Stimulated activated CD4-positive, alpha-beta T cell treated with anti-CD3 and anti-CD28 coated beads, Interleukin-4, amount 100 ng/mL, for 1 hour (primary cell): ENCODE results near the gene UGT1A8.
"Not testable (repeated sequence)": the region's sequence is repeated elsewhere in the genome, so short reads cannot be mapped to it uniquely, and the experiment has no call there.

Experiments used
- DNase-seq: peaks from one replicate; pipeline ENCODE4 v3.0.0-alpha.2; 2020

Gene UGT1A8

DNA sequence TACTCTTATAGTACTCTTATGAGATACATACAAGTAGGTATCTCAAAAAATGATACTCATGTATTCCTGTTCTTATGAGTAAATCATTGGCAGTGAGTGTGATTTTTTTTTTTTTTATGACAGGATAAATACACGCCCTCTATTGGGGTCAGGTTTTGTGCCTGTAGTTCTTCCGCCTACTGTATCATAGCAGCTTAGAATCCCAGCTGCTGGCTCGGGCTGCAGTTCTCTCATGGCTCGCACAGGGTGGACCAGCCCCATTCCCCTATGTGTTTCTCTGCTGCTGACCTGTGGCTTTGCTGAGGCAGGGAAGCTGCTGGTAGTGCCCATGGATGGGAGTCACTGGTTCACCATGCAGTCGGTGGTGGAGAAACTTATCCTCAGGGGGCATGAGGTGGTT lies at the start of gene UGT1A8:
UGT1A8 (plus strand) TSS at position 158 of the 400 bp plus-strand sequence; CDS start at position 233, 75 bp downstream.
- DNase-seq, result not testable (repeated sequence)

DNA sequence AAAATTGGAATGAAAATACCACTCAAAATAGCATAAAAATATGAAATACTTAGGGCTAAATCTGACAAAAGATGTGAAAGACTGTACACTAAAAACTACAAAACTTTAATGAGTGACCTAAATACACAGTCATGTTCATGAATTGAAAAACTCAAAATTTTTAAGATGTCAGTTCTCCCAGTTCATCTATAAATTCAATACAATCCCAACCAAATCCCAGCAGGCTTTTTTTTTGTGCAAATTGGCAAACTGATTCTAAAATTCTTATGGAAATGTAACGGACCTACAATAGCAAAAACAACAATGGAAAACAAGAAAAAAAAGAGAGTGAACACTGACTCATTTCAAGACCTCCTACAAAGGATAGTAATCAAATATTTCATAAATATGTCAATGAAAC lies 46.4 kb upstream of the UGT1A8 start:
- DNase-seq, result no peak

DNA sequence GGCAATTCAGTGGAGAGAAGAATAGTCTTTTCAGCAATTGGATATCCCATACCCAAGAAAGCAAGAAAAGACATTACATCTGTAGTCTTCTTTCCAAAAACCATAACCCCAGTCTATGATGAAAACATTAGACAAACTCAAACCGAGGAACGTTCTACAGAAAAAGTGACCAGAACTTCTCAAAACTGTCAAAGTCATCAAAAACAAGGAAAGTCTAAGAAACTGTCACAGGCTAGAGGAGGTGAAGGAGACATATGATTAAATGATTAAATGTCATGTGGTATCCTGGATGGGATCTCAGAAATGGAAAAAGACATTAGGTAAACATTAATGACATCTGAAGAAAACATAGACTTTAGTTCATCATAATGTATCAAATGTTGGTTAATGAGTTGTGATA lies 46.0 kb upstream of the UGT1A8 start:
- no peak for DNase-seq

DNA sequence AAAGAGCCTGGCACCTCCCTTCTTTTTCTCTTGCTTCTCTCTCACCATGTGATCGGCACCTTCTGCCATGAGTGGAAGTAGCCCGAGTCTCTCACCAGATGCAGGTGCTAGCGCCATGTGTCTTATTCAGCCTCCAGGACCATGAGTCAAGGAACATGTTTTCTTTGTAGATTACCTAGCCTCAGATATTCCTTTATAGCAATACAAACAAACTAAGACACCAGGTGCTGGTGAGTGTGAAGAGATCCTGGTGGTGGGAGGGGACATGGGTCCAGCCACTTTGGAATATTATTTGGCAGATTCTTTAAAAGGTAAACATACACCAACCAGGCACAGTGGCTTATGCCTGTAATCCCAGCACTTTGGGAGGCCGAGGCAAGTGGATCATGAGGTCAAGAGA lies 45.0 kb upstream of the UGT1A8 start:
- no peak for DNase-seq

DNA sequence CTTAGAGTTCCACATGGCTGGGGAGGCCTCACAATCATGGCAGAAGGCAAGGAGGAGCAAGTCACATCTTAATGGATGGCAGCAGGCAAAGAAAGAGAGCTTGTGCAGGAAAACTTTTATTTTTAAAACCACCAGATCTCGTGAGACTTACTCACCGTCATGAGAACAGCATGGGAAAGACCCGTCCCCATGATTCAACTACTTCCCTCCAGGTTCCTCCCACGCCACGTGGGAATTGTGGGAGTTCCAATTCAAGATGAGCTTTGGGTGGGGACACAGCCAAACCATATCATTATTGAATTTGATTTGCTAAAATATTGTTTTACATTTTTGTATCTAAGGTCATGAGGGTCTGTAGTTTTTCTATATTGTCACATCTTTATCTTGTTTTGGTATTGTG lies 40.1 kb upstream of the UGT1A8 start:
- not testable (repeated sequence) for DNase-seq

DNA sequence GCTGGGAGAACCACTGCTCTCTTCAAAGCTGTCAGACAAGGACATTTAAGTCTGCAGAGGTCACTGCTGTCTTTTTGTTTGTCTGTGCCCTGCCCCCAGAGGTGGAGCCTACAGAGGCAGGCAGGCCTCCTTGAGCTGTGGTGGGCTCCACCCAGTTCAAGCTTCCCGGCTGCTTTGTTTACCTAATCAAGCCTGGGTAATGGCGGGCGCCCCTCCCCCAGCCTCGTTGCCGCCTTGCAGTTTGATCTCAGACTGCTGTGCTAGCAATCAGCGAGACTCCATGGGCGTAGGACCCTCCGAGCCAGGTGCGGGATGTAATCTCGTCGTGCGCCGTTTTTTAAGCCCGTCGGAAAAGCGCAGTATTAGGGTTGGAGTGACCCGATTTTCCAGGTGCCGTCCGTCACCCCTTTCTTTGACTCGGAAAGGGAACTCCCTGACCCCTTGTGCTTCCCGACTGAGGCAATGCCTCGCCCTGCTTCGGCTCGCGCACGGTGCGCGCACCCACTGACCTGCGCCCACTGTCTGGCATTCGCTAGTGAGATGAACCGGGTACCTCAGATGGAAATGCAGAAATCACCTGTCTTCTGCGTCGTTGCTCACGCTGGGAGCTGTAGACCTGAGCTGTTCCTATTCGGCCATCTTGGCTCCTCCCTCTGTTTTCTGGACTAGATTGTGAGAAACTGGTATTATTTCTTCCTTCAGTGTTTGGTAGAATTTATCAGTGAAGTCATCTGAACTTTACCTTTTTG lies 34.0 kb upstream of the UGT1A8 start:
- DNase-seq, result not testable (repeated sequence)

DNA sequence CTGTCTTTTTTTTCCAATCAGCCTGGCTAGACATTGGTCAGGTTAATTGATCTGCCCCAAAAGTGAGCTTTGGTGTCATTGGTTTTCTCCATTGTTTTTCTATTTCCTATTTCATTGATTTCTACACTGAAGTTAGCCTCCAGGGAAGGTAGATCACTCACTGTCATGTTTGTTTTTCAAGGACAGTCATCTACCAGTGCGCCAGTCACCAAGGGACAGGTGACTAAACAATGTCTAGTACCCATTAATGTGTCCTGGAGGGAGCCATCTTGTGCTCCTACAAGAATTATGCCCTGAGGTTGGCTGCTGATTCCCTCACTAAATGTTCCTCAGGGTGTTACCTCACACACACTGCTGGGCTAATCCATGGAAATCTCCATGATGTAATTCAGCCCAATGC lies 33.2 kb upstream of the UGT1A8 start:
- DNase-seq, result no peak

DNA sequence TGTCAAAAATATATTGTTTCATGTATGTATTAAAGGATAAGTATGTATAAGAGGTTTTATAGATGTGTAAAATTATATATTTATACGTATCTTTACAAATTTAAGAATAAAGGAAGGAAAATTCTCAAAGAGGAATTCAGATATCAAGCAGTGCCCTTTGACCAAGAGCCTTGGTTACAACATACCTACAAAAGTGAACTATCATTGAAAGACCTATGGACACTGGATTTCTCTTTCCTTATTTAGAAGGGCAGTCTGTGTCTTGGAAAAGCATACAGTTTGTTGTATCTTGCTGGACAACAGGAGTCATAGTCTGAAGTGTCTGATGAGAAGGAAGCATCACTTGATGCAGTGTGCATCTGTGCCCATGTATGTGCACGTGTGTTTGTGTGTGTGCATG lies 29.0 kb upstream of the UGT1A8 start:
- no peak for DNase-seq

DNA sequence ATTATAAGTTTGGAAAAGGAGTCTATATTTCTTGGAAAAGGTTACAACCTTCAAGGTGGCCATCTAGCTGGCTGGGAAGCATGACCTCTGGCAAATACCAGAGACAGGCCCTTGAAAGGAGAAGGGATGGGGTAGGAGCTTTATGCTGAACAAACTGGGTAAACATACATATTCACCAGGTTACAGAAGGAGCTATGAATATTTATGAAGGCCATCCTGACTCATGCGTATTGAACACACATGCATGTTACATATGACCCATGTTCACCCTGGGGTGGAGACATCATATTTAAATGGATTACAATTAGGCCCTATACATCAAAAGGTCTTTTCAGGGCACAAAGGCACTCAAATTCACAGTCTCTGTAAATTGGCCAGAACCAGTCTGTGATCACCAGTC lies 24.7 kb upstream of the UGT1A8 start:
- DNase-seq, result not testable (repeated sequence)

DNA sequence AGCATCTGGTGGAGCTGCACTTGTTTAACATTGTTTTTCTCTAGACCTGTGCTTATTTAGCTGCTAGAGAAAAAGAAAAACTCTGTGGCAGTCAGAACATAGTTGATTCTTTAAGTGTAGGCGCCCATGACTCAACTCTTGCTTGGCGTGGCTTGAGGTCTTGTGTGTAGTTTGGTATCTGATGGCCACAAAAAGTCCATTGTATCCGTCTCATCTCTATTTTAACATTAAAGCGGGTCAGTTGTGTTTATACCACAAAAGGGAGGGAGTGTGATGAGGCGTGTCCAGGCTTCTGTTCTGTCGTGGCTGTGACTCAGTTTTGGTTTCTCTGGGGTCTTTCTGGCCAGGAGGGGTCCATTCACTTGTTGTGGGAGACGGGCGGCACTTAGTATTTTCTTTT lies 24.2 kb upstream of the UGT1A8 start:
- no peak for DNase-seq

DNA sequence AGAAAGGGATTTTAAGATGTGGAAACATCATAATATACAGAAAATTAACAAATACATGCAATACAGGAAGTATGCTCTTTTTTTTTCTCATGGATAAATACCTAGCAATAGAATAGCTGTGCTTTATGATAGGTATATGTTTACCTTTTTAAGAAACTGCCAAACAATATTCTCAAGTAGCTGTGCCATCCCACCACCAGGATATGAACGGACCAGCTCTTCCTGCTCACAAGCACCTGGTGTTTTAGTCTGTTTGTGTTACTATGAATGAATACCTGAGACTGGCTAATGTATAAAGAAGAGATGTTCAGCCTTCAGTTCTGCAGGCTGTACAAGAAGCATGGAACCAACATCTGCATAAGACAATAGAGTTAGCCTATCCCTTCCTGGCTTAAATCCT lies 19.9 kb upstream of the UGT1A8 start:
- DNase-seq, result no peak

DNA sequence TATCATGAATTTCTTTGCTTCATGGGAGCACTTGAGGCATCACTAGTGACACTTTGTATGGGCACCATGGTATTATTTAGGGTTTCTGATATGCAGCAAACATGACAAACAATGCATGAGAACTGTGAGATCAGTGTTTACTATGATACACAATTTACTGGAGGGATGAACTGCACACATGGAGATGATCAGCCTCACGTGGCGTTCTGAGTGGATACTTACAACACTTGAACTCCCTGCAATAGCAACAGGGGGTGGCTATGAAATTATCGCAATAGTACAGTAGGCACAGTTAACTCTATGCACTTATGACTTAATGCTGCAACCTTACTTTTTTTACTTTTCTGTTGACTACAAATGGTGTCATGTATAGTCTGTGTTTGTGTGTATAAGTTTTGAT lies 18.5 kb upstream of the UGT1A8 start:
- DNase-seq, result no peak

DNA sequence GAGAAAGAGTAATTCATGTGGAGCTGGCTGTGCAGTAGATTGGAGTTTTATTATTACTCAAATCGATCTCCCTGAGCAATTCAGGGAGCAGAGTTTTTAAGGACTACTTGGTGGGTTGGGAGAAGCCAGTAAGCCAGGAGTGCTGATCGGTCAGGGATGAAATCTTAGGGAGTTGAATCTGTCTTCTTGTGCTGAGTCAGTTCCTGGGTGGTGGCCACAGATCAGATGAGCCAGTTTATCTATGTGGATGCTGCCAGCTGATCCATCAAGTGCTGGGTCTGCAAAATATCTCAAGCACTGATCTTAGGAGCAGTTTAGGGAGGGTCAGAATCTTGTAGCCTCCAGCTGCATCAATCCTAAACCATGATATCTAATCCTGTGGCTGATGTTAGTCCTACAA lies 17.0 kb upstream of the UGT1A8 start:
- DNase-seq, result no peak

DNA sequence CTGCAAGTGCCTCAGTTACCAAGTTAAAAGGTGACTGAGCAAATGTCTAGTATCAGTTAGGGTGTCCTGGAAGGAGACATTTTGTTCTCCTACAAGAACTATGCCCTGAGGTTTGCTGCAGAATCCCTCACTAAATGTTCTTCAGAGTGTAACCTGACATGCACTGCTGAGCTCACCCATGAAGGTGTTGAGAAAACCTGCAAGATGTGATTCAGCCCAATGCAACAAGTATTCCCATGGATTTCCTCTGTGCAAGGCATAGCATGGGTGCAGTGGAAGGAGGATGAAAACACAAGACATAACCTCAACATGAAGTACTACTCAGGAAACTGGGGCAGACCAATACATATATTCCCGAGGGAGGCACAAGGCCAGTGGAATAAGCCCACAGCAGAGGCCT lies 15.4 kb upstream of the UGT1A8 start:
- no peak for DNase-seq

DNA sequence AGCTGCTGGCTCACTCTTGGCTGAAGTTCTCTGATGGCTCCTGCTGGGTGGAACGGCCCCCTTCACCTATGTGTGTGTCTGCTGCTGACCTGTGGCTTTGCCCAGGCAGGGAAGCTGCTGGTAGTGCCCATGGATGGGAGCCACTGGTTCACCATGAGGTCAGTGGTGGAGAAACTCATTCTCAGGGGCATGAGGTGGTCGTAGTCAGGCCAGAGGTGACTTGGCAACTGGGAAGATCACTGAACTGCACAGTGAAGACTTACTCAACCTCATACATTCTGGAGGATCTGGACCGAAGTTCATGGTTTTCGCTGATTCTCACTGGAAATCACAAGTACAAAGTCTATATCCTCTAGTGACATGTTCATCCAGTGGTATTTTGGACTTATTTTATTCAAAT lies 13.9 kb upstream of the UGT1A8 start:
- DNase-seq, result no peak

DNA sequence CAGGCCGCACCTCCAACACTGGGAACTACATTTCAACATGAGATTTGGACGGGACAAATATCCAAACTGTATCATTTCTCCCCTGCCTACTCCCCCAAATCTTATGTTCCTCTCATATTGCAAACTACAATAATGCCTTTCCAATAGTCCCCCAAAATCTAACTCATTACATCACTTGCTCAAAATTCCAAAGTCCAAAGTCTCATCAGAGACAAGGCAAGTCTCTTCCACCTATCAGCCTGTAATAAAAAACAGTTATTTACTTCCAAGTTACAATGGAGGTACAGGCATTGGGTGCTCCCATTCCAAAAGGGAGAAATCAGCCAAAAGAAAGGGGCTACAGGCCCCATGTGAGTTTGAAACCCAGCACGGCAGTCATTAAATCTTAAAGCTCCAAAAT lies 12.6 kb upstream of the UGT1A8 start:
- DNase-seq, result no peak

DNA sequence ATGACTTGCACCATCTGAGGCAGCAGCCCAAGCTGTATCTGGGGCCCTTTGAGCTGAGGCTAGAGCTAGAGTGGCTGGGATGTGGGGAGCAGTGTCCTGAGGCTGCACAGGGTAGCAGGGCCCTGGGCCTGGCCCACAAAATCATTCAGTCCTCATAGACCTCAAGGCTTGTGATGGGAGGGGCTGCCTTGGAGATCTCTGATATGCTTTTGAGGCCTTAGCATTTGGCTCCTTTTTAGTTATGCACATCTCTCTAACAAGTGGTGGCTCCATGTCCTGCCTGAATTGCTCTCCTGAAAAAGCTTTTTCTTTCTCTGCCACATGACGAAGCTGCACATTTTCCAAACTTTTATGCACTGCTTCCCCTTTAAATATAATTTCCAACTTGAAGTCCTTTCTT lies 11.8 kb upstream of the UGT1A8 start:
- no peak for DNase-seq

DNA sequence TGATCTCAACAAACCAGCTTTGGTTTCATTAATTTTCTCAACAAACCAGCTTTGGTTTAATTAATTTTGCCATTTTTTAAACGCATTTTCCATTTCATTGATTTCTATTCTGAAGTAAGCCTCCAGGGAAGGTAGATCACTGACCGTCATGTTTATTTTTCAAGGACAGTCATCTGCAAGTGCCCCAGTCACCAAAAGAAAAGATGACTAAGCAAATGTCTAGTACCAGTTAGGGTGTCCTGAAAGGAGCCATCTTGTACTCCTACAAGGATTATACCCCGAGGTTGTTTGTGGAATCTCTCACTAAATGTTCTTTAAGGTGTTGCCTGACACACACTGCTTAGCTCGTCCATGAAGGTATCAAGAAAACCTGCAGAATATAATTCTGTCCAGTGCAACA lies 6.1 kb upstream of the UGT1A8 start:
- DNase-seq, result no peak

DNA sequence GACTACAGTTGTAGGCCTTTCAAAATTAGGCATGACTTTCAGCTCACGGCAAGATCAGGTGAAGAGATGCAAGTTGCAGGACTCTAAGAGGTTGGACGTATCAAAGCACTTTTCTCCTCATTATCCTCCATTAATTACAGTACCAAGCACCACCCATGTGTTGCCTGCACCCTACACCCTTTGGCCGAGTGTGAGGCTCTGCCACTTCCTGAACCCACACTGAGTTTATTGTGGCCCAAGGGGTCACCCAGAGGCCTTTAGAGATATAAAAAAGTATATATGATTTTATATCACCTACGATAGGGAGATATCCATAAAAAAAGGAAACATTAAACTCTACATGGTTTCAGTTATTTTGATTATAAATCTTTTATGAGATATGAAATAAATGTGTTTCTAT lies 2.8 kb downstream of the UGT1A8 start:
- no peak for DNase-seq

DNA sequence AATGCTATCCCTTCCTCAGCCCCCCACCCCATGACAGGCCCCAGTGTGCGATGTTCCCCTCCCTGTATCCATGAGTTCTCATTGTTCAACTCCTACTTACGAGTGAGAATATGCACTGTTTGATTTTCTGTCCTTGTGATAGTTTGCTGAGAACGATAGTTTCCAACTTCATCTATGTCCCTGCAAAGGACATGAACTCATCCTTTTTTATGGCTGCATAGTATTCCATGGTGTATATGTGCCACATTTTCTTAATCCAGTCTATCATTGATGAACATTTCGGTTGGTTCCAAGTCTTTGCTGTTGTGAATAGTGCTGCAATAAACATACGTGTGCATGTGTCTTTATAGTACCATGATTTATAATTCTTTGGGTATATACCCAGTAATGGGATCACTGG lies 4.4 kb downstream of the UGT1A8 start:
- DNase-seq, result not testable (repeated sequence)

DNA sequence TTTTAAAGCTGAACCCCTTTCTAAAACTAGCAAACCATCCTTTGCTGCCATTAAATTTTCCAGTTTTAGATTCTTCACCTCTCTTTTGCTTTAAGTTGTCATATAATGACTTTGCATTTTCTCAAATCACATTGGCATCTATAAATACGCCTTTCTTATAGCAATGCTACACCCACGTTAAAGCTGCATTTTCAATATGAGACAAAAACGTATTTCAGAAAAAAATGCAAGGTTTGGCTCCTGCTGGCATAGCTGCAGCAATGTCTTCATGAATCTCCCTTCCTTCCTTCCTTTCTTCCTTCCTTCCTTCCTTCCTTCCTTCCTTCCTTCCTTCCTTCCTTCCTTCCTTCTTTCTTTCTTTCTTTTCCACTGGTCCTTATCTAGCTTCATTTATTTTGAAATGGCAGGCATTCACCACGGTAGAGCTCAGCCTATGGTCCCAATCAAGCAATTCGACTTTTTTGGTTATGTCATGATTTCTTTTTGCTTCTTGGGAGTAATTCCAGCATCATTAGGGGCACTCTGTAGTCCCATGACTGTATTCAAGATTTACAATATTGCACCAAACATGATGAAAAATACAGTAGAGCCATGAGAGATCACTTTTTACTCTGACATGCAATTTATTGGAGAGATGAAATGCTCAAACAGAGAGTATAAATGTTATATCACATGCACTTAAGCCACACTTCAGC lies 10.0 kb downstream of the UGT1A8 start:
- DNase-seq, result no peak

DNA sequence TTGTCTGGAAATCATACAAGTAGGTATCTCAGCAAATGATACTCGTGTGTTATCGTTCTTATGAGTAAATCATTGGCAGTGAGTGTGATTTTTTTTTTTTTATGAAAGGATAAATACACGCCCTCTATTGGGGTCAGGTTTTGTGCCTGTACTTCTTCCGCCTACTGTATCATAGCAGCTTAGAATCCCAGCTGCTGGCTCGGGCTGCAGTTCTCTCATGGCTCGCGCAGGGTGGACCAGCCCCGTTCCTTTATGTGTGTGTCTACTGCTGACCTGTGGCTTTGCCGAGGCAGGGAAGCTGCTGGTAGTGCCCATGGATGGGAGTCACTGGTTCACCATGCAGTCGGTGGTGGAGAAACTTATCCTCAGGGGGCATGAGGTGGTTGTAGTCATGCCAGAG lies 18.9 kb downstream of the UGT1A8 start, which contains the start of gene UGT1A10:
UGT1A10 (plus strand) TSS at position 143 of the 400 bp plus-strand sequence; CDS start at position 218, 75 bp downstream.
- DNase-seq, result not testable (repeated sequence)

DNA sequence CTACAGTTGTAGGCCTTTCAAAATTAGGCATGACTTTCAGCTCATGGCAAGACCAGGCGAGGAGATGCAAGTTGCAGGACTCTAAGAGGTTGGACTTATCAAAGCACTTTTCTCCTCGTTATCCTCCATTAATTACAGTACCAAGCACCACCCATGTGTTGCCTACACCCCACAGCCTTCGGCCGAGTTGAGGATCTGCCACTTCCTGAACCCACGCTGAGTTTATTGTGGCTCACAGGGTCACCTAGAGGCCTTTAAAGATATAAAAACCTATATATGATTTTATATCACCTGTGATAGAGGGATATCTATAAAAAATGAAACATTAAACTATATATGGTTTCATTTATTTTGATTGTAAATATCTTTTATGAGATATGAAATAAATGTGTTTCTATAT lies 21.4 kb downstream of the UGT1A8 start:
- no peak for DNase-seq

DNA sequence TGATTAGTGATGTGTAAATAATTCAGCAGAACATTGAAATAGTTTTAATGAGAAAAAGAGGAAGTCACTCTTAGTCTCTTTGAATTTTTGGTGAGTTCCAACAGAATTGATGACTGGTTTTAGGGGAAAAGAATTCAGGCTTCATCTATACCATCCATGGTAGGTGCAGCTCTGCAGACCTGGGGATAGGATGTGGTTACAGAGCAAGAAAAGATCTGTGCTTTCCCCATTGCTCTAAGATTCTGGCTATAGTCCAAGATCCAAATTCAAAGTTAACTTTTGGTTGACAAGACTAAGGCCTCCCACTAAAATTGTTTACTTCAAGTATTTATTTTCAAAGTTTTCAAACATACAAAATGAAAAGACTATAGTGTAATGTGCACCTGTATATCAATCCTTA lies 22.4 kb downstream of the UGT1A8 start:
- DNase-seq, result no peak

DNA sequence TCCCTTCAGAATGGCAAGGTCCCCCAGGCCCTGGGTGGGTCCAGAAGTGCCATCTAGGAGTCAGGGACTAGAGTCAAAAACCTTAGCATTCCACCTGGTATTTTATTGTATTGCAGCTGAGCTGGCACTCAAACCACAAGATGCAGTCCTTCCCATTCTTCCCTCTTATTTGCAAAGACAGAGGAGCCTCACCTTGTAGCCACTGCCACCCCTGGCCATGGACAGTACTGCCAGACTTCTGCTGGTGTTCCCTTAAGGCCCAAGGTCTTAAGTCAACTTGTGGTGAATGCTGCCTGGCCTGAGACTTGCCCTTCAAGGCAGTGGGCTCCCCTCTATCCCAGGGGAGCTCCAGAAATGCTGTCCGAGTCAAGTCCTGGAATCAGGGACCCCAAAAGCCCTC lies 25.7 kb downstream of the UGT1A8 start:
- DNase-seq, result no peak
